Stimulated activated CD4-positive, alpha-beta T cell treated with anti-CD3 and anti-CD28 coated beads, Interleukin-2, amount 100 ng/mL, for 4 hours (primary cell): Measurements from ENCODE around the gene DBX1.

Source experiments
- DNase-seq: peaks from one replicate; pipeline ENCODE4 v3.0.0-alpha.2; 2020; ENCODE audit warnings: low read depth

DBX1 gene

GRCh38 chr11:20120134-20120925, 39.9 kb downstream of the DBX1 start:
- no peak for DNase-seq

- no peak for DNase-seq
Observed at GRCh38 chr11:20119315-20119714, 41.0 kb downstream of the DBX1 start.

- DNase-seq = no peak
Observed at GRCh38 chr11:20118209-20118608, 42.1 kb downstream of the DBX1 start.

GRCh38 chr11:20117291-20117690, 43.0 kb downstream of the DBX1 start:
- no peak for DNase-seq

GRCh38 chr11:20116825-20117224, 43.5 kb downstream of the DBX1 start:
- no peak for DNase-seq

- no peak for DNase-seq
Observed at GRCh38 chr11:20114588-20114987, 45.7 kb downstream of the DBX1 start.

GRCh38 chr11:20113149-20113438, 47.2 kb downstream of the DBX1 start:
- no peak for DNase-seq

GRCh38 chr11:20112291-20113148, 47.8 kb downstream of the DBX1 start:
- no peak for DNase-seq

- no peak for DNase-seq
Observed at GRCh38 chr11:20111871-20112270, 48.4 kb downstream of the DBX1 start.

- peak; percentile 16 for DNase-seq
Observed at GRCh38 chr11:20110908-20111669, 49.2 kb downstream of the DBX1 start.

GRCh38 chr11:20109731-20110445, 50.4 kb downstream of the DBX1 start:
- DNase-seq = no peak
